Activated T-cell treated with anti-CD3 and anti-CD28 coated beads, Interleukin-2, amount 50 U/mL, for 72 hours (primary cell): ENCODE results near the gene S100PBP. TPM values are rescaled to one million over a fixed set of nuclear protein-coding genes. Genes with fewer than 3 reads are reported as not detected.
A peak's percentile ranks its signal among the peaks of the same experiment; 100 is the strongest.
"Not testable (repeated sequence)": the region's sequence is repeated elsewhere in the genome, so short reads cannot be mapped to it uniquely, and the experiment has no call there.

Experiments
- ATAC-seq, 2 donors: fragments of 150-1000 bp; cut with Tn5 transposase; replicated peaks in 1 of 2; 2 replicates each; pipeline ENCODE4 v1.10.0; 2021; ENCODE audit warnings: moderate library complexity in 2 of 2, mild to moderate bottlenecking in 1 of 2
- DNase-seq, 2 donors: peaks; one replicate each; pipeline ENCODE4 v3.0.0; 2021 to 2022; ENCODE audit warnings: mixed read lengths in 1 of 2
- H3K27ac Mint-ChIP-seq: one replicate; pipeline ENCODE4 v1.8.0; 2022; ENCODE audit warnings: mild to moderate bottlenecking, moderate library complexity, mixed read lengths
- H3K27me3 Mint-ChIP-seq: one replicate; pipeline ENCODE4 v1.8.0; 2022; ENCODE audit warnings: low read depth, mixed read lengths
- H3K36me3 Mint-ChIP-seq, 2 donors: one replicate each; pipeline ENCODE4 v1.8.0; 2022; ENCODE audit warnings: mixed read lengths in 2 of 2, mild to moderate bottlenecking in 1 of 2; ENCODE audit not compliant: insufficient read depth in 2 of 2
- H3K4me1 Mint-ChIP-seq: one replicate; pipeline ENCODE4 v1.8.0; 2022; ENCODE audit warnings: low read depth, mixed read lengths
- H3K4me3 Mint-ChIP-seq, 2 donors: one replicate each; pipeline ENCODE4 v1.8.0; 2022; ENCODE audit warnings: mild to moderate bottlenecking in 2 of 2, mixed read lengths in 2 of 2, moderate library complexity in 2 of 2
- H3K9me3 Mint-ChIP-seq, 2 donors: one replicate each; pipeline ENCODE4 v1.8.0; 2022; ENCODE audit warnings: mixed read lengths in 2 of 2
- total RNA-seq, 2 donors: library from RNA; stranded (reverse); gene quantifications; one replicate each; pipeline ENCODE4 v1.2.3, GENCODE V29; 2022

S100PBP gene
- total RNA-seq, 2 donors from 2014 or later: 45.5 to 52.9 TPM

DNA sequence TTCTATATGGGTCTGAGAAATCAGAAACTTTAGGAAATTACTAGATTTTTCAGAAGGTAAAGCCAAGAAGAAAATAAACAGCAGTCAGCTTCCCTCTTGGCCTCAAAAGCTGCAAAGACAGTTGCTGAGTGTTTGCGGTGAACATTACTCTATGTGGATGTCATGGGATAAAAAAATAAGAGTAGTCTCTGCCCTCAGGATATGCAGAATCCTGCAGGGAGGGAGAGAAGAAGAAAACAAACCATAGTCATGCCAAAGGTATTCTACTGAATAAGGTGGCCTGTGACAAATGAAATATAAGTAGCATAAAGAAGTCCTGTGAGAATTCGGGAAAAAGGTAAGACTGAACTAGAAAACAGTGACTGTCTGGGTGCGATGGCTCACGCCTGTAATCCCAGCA, 19.3 kb upstream of the S100PBP start:
- Mint-ChIP-seq H3K9me3 (no peaks in the 10 kb centered on the region), H3K27me3 (no peaks in the 10 kb centered on the region), H3K36me3 (peaks cover 8 to 55% of the 10 kb centered on the region in 2 donors), H3K4me1 (peaks cover 67% of the 10 kb centered on the region), H3K4me3 (peak overlapping the region; percentile 53 to 75), H3K27ac (peak overlapping the region; percentile 92)
- DNase-seq (no peak), ATAC-seq (no peak)

DNA sequence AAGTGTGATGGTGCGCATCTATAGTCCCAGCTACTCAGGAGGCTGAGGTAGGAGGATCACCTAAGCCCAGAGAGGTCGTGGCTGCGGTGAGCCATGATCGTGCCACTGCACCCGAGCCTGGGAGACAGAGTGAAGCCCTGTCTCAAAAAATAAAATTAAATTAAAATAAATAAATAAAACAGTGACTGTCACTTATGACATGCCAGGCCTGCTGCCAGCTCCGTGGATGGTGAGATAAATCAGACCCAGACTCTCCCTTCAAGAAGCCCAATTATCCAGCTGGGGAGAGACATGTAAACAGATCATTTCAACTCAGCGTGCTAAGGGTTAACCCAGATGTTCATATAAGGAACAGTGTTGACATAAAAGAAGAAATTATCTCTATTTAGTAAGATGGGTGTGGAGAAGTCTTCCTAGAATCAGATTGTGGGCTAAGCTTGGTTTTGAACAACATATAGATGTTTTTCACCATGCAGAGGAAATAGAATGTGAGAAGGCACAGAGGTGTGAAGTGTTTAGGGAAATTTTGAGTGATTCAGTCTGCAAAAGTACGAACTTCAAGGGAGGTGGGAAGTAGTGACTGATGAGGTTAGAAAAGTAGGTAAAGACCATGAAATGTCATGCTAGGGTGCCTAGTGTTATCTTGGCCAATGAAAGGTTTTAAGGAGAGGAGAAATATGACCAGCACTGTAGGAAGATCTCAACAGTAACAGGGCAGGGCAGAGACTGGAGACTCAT, 18.6 kb upstream of the S100PBP start:
- Mint-ChIP-seq H3K4me3 (peak overlapping the region; percentile 70 to 75), H3K27me3 (no peaks in the 10 kb centered on the region), H3K36me3 (peaks cover 7 to 54% of the 10 kb centered on the region in 2 donors), H3K27ac (peak overlapping the region; percentile 92), H3K4me1 (peaks cover 68% of the 10 kb centered on the region), H3K9me3 (no peaks in the 10 kb centered on the region)
- DNase-seq: peak; percentile 31 to 46
- peak; percentile 82 to 84 for ATAC-seq

DNA sequence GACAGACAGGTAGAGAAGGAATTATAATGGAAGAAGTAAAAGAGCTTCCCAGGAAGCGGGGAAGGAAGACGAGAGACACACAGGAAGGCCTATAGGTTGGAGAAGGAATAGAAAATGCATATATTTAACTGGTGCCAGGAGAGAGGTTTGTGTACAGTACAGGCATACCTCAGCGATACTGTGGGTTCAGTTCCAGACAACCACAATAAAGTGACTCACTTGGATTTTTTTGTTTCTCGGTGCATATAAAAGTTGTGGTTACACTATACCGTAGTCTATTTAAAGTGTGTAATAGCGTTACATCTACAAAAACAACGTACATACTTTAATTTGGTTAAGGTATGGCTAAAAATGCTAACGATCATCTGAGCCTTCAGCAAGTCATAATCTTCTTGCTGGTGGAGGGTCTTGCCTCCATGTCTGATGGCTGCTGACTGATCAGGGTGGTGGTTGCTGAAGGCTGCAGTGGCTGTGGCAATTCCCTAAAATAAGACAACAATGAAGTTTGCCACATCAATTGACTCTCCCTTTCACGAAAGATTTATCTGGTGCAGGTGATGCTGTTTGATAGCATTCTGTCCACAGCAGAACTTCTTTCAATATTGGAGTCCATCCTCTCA, 16.2 kb upstream of the S100PBP start:
- H3K4me3 Mint-ChIP-seq: peak overlapping the region; percentile 67
- H3K27ac Mint-ChIP-seq: peak overlapping the region; percentile 57
- H3K9me3 Mint-ChIP-seq: no peaks in the 10 kb centered on the region
- peaks cover 66% of the 10 kb centered on the region for H3K4me1 Mint-ChIP-seq
- H3K27me3 Mint-ChIP-seq: no peaks in the 10 kb centered on the region
- peaks cover 13 to 63% of the 10 kb centered on the region in 2 donors for H3K36me3 Mint-ChIP-seq
- DNase-seq: peak; percentile 57 to 70
- peak; percentile 80 to 81 for ATAC-seq

DNA sequence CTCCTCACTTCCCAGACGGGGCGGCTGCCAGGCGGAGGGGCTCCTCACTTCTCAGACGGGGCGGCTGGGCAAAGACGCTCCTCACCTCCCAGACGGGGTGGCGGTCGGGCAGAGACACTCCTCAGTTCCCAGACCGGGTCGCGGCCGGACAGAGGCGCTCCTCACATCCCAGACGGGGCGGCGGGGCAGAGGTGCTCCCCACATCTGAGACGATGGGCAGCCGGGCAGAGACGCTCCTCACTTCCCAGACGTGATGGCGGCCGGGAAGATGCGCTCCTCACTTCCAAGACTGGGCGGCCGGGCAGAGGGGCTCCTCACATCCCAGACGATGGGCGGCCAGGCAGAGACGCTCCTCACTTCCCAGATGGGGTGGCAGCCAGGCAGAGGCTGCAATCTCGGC, 13.0 kb upstream of the S100PBP start:
- Mint-ChIP-seq H3K4me1 (peaks cover 58% of the 10 kb centered on the region), H3K36me3 (peaks cover 19 to 64% of the 10 kb centered on the region in 2 donors)
- H3K4me3 Mint-ChIP-seq, H3K27me3 Mint-ChIP-seq, DNase-seq, ATAC-seq, H3K9me3 Mint-ChIP-seq, H3K27ac Mint-ChIP-seq: not testable (repeated sequence)

DNA sequence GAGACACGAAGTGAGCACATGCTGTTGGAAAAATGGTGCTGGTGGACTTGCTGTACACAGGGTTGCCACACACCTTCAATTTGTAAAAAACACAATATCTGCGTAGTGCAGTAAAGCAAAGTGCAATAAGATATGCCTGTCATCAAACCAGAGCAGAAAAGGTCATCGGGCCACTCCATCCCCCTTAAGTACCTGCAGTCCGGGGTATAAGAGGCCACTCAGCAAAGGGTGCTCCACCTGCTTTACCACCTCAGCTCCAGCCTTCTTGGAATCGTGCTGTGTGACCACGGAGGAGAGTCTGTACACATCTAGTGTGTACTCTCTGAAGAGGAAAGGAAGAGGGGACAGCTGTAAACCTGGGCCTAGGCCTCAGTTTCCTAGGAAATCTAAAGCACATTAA, 11.2 kb upstream of the S100PBP start:
- Mint-ChIP-seq H3K4me1 (peaks cover 57% of the 10 kb centered on the region), H3K9me3 (no peaks in the 10 kb centered on the region), H3K27me3 (no peaks in the 10 kb centered on the region), H3K4me3 (no peak overlapping the region), H3K27ac (no peak overlapping the region), H3K36me3 (peaks cover 19 to 67% of the 10 kb centered on the region in 2 donors)
- DNase-seq (no peak), ATAC-seq (no peak)

DNA sequence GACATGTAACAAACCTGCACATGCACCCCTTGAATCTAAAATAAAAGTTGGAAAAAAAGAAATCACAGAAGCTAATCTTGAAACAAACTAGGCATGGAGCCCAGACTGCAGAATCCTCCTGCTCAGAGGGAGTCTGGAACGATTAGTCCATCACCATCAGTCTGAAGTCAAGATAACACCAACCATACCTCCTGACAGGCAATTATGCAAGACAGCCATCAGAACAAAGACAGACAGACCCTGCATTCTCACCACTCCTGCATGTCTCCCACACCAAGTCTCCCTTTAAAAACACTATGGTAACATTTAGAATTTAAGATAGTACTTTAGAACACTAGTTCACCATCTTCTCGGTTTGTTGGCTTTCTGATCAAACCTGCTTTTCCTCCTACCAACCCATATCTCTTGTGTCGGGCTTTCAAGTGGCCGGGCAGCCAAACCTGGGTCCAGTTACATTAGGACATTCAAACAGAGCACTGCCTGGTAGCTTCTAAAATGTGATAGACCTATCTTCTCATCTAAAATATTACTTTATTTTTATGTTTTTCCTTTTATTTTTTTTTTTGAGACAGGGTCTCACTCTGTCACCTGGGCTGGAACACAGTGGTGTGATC, 10.4 kb upstream of the S100PBP start:
- H3K27me3 Mint-ChIP-seq: no peaks in the 10 kb centered on the region
- H3K27ac Mint-ChIP-seq: no peak overlapping the region
- H3K9me3 Mint-ChIP-seq: no peaks in the 10 kb centered on the region
- H3K36me3 Mint-ChIP-seq: peaks cover 19 to 63% of the 10 kb centered on the region in 2 donors
- DNase-seq: no peak
- peaks cover 55% of the 10 kb centered on the region for H3K4me1 Mint-ChIP-seq
- ATAC-seq: no peak
- H3K4me3 Mint-ChIP-seq: no peak overlapping the region

DNA sequence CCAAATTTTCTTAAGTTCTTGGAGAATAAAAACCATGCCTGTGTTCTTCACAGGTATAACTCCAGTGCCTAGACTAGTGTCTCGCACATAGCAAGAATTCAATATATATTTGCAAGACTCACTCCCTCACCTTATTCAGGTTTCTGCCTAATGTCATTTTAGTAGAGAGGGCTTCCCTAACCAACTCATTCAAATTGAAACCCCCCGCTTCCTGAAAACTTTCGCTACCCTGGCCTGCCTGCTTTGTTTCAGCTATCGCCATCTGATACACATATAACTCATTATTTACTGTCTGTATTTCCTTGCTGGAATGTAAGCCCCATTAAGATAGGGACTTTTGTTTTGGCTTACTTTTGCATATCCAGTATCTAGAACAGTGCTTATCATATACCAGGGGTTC, 8.9 kb upstream of the S100PBP start:
- ATAC-seq: no peak
- no peak for DNase-seq
- Mint-ChIP-seq H3K4me1 (peaks cover 52% of the 10 kb centered on the region), H3K9me3 (no peaks in the 10 kb centered on the region), H3K27me3 (no peaks in the 10 kb centered on the region), H3K36me3 (peaks cover 21 to 62% of the 10 kb centered on the region in 2 donors), H3K4me3 (no peak overlapping the region), H3K27ac (no peak overlapping the region)

DNA sequence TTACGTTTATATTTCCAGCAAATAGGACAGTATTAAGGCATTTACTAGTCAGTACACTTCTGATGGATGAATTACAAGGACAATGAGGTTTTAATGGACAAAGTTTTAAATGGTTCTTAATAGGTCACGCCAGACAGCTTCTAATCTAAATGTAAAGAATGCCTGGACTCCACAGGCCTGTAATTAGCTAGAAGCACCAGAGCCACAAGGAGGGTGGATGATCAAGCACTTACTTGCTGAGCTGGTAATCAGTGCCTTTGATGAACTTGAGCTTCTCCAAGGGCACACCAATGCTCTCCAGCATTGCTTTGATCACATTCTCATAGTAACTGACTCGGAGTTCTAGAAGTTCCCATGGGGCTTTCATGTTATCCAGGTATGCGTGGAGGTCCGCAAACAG, 7.1 kb upstream of the S100PBP start:
- ATAC-seq (no peak), DNase-seq (no peak)
- Mint-ChIP-seq H3K27me3 (no peaks in the 10 kb centered on the region), H3K36me3 (peaks cover 23 to 68% of the 10 kb centered on the region in 2 donors), H3K4me3 (no peak overlapping the region), H3K9me3 (no peaks in the 10 kb centered on the region), H3K4me1 (peaks cover 68% of the 10 kb centered on the region), H3K27ac (no peak overlapping the region)

DNA sequence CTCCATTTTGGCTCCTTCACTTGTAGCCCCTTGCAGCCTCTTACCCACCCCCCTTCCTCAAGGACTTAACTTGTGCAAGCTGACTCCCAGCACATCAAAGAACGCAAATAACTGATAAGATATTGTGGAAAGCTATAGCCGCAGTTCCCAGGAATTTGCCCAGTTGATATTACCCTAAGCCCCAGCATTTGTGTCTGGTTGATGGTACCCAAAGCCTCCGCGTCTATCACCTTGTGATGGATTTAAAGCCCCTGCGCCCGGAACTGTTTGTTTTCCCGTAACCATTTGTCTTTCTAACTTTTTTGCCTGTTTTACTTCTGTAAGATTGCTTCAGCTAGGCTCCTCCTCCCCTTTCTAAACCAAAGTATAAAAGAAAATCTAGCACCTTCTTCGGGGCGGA, 6.2 kb upstream of the S100PBP start:
- Mint-ChIP-seq H3K4me1 (peaks cover 74% of the 10 kb centered on the region), H3K27me3 (no peaks in the 10 kb centered on the region), H3K9me3 (no peaks in the 10 kb centered on the region)

DNA sequence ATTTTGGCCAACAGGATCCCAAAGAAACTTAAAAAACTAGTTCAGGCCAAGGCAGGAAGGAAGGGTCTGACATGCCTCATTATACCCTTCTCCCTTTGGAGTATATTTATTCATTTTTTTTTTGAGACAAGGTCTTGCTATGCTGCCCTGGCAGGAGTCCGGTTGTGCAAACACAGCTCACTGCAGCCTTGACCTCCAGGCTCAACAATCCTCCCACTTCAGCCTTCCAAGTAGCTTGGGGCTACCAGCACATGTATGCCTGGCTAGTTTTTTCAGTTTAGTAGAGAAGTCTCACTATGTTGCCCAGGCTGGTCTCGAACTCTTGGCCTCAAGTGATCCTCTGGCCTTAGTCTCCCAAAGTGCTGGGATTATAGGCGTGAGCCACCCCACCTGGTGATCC, 5.5 kb upstream of the S100PBP start:
- no peak for ATAC-seq
- Mint-ChIP-seq H3K27ac (no peak overlapping the region), H3K27me3 (no peaks in the 10 kb centered on the region), H3K9me3 (no peaks in the 10 kb centered on the region), H3K36me3 (peaks cover 25 to 69% of the 10 kb centered on the region in 2 donors), H3K4me3 (no peak overlapping the region), H3K4me1 (peaks cover 74% of the 10 kb centered on the region)
- DNase-seq: no peak

More for the DNA sequence above, 6.2 kb upstream of the S100PBP start:
- Mint-ChIP-seq H3K36me3 (peaks cover 24 to 67% of the 10 kb centered on the region in 2 donors), H3K4me3 (no peak overlapping the region), H3K27ac (no peak overlapping the region)
- no peak for DNase-seq
- no peak for ATAC-seq

DNA sequence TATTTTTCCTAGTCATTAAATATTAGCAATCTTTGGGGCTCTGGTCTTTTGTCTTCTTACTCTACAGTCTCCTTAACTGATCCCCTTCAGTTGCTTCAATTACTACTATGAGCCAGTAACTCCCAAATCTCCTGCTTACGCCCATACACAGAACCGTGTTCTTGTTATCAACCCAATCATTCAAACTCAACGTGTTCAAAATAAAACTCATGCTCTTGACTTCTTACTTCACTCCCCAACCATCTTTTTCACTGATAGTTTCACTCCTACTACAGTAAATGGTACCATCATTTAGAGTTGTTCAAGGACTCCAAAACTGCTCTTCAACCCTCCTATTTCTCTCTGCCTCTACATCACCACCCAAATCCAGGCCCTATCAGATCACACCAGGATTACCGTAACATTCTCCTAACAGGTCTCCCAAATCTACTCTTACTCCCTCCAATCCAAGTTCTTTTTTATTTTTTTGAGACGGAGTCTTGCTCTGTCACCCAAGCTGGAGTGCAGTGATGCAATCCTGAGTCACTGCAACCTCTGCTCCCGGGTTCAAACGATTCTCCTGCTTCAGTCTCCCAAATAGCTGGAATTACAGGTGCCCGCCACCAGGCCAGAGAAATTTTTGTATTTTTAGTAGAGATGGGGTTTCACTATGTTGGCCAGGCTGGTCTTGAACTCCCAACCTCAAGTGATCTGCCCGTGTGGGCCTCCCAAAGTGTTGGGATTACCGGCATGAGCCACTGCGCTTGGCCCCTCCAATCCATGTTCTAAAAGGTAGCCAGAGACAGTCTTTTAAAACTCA, 3.3 kb upstream of the S100PBP start:
- DNase-seq (no peak), ATAC-seq (no peak)
- Mint-ChIP-seq H3K4me3 (peak overlapping the region; percentile 95 to 97), H3K4me1 (peaks cover 69% of the 10 kb centered on the region), H3K9me3 (no peaks in the 10 kb centered on the region), H3K36me3 (peaks cover 17 to 60% of the 10 kb centered on the region in 2 donors), H3K27ac (peak overlapping the region; percentile 67), H3K27me3 (no peaks in the 10 kb centered on the region)

DNA sequence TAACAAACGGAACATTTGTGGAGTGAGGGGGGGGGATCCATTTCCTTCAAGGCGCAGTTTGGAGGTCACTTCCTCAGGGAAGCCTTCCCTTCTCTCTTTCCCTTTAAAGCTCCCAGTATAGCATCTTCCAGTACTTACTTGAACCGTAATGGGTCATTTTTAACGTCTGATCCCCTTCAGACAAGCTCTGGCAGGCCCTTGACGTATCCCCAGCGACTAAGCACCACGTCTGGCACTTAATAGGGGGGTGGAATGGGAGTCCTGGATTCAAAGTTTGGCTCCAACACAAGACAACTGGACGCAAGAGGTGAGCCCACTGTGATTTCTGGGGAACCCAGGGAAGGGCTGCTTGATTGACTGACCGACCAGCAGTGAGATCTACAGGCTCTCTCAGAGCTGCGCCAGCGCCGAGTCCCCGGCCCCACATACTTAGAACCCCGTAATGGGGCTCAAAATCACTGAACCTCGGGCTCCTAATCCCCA, 736 bp upstream of the S100PBP start:
- Mint-ChIP-seq H3K27ac (peak overlapping the region; percentile 95), H3K36me3 (peaks cover 17 to 45% of the 10 kb centered on the region in 2 donors), H3K9me3 (no peaks in the 10 kb centered on the region), H3K4me1 (peaks cover 50% of the 10 kb centered on the region), H3K27me3 (no peaks in the 10 kb centered on the region), H3K4me3 (peak overlapping the region; percentile 95 to 97)
- DNase-seq (no peak), ATAC-seq (no peak)
